ENCODE data around the gene DNAJC5.

DNAJC5 gene

DNA sequence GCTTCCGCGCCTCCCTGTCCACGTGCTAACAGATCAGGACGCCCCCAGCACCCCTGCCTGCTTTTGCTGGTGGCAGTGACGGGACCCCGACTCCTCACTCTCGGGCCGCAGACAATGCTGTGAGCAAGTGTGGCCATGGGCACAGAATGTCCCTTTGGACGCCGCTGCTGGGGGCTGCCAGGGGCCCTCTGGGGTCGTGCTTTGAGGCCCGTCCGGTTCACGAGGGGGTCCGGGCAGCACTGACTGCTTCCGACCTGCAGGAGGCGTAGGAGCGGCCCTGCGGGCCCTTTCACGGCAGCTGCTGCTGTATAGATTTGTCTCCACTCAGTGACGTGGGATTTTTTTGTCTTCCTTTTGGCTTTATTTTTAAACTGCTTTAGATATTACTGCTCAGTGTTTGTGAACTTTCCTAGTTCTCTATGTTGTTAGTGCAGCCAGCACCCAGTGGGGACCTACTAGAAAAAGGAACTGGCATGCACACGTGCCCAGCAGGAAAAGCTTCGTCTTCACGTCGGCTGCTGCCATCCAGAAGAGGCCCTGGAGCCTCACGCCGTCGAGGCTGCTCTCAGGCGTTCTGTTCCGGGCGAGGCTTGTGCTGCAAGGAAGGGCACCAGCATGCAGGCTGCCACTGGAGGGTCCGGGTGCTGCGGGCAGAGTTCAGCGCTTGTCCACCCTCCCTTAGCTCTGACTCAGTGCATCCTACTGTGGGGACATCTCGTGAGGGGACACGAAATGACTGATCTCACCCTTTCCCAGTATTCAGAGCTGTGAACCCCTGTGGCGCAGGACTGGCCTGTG lies 39.5 kb downstream of the DNAJC5 start:
- FAIRE-seq = no peak
- DNase-seq (ENCODE audit: extremely low spot score, insufficient read length, low read depth) = no peak

DNA sequence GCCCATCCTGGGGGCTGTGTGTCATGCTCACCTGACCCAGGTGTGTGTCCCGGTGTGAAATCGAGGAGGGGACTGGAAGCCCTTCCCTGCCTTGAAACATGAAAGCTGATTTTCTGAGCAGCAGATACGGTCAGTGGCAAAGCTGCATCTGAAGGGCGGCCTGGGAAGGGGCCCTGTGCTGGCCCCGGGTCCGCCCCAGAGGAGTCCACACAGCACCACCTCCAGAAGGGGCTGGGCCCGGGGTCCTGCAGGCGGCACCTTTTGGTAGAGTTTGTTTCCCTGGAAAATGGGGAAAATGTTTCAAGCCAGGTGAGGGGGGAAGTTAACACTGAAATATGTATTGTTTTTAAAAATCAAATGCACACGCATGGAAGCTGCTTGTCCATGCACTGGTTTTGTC lies 40.5 kb downstream of the DNAJC5 start:
- FAIRE-seq (no peak), DNase-seq (ENCODE audit: extremely low spot score, insufficient read length, low read depth) (no peak)

DNA sequence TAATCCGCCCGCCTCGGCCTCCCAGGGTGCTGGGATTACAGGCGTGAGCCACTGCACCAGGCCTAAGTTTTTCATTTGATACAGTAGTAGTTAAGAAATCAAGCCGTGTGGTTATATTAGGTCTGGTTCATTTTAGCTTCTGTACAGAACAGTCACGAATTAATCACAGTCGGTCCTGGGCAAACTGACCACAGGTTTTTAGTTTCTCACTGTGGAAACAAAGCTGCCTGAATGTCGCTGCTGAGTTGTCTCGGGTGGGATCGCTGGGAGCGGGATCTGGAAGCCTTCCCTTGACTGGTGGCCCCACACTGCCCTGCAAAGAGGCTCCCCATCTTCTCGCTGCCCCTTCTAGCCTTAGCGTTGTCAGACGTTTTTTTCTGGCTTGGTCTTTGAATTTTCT lies 42.7 kb downstream of the DNAJC5 start:
- FAIRE-seq (no peak), DNase-seq (ENCODE audit: extremely low spot score, insufficient read length, low read depth) (no peak)

DNA sequence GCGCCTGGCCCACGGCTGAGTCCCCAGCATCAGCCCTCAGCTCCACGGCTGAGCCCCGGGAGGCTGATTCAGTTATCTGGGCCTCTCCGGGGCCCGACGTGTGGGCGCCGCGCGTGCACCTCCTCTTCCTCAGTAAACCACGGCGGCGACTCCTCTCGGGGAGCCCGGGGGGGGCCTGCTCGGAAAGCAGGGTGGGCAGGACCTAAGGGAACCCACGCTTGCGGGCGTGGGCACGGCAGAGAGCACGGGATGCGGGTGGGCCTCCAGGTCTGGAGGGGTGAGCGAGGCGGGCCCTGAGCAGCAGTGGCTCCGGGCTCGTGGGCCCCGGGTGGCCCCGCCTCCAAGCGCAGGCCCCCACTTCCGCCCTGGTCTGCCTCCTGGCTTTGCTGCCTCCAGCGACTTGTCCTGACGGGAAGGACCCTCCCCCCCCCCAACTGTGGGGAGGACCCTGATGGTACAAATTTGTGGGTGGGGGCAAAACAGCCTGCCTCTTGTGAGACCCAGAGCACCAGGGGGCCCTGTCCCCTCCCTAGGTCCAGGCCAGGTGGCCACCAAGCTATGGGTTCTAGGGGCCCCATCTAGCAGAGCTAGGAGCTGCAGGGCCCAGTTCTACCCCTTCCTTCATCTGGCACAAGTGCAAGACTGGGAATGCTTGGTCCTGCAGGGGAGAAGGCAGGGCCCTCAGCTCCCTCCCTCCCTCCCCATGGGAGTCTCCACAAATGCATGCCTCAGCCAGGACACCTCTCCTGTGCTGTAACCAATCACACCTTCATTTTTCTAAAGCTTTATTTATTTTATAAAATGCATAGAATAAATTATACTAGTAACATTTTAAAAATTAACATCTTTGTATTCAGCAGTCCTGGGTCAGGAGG lies 44.4 kb downstream of the DNAJC5 start:
- DNase-seq (ENCODE audit: extremely low spot score, insufficient read length, low read depth) = no peak
- no peak for FAIRE-seq

DNA sequence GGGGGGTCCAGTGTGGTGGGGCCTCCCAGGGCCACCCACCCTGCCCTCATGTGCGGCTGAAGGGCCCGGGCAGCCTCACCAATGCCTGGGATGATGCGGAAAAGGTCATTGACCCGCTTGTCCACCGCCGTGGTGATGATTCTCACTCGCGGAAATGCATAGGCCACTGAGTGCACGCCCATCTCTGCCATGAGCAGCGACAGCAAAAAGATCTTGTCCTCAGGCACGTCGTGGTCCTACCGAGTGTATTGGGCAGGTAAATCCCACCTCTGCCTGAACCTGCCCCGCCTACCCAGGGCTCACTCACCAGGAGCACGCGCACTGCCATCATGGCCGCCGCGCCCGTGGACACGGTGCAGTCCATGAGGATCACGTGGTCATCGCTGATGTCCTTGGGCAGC lies 45.1 kb downstream of the DNAJC5 start:
- FAIRE-seq (no peak), DNase-seq (ENCODE audit: extremely low spot score, insufficient read length, low read depth) (no peak)

DNA sequence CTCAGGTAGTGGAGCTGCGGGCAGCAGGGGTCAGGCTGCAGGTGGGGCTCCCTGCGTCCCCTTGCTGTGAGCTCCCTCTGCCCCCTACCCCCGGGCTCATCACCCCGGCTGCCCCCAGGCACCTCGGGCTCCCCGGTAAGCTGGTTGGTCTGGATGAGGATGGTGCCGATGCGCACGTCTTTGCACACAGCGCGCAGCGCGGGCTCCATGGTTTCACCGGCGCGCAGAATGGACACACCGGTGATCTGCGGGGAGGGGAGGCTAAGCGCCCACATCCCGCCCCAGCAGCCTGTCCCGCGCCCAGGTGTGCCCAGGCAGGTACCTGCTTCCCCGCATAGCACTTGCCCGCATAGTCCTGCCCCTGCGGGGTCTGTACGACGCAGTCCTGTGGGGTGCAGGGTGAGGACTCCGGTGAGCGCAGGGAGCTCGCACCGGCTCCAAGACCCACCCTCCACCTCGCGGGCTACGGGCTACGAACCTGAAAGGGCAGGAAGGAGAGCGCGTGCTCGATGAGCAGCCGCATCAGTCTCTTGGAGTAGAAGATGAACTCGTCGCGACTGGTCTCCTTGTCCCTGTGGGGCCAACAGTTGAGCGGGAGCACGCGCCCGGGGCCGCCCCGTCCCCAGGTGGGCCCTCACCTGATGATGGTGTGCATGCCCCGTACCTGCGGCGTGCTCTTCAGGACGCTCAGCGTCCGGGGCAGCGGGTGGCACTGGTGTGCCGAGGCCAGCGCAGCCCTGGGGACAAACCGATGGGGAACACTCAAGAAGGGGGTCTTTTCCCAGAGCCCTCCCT lies 45.7 kb downstream of the DNAJC5 start:
- no peak for FAIRE-seq

DNA sequence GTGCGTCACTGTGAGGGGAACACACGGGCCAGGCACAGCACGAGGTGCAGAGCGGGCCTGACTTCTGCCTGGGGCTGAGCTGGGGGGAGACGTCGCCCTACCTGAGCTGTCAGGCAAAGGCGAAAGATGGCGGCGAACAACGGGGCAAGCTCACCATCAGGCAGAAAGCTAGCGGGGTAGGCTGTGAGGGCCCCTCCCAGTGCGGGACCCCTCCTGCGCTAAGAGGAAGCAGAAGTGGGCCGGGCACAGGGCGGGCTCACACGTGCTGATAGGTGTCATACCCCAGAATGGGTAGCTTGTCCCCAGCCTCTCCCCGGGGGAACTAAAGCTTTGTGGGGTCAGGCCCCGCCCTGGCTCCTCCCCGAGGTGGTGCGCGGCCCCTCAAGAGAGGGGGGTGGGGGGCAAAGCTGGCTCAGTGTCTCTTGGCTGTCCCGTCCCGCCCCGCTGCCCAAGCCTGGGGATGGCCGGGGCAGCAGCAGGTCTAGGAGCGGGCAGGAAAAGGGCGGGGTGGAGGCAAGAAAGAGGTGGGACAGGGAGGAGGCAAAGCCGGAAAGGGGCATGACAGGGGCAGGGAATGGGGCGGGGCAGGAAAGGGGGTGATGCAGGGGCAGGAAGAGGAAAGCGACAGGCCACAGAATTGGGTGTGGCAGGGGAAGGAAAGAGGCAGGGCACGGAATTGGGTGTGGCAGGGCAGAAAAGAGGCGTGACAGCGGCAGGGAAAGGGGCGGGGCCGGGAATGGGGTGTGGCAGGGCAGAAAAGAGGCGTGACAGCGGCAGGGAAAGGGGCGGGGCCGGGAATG lies 46.6 kb downstream of the DNAJC5 start:
- FAIRE-seq = peak; percentile 71
- DNase-seq (ENCODE audit: extremely low spot score, insufficient read length, low read depth) = peak; percentile 58

More for the DNA sequence above, 45.7 kb downstream of the DNAJC5 start:
- DNase-seq (ENCODE audit: extremely low spot score, insufficient read length, low read depth) = no peak

DNA sequence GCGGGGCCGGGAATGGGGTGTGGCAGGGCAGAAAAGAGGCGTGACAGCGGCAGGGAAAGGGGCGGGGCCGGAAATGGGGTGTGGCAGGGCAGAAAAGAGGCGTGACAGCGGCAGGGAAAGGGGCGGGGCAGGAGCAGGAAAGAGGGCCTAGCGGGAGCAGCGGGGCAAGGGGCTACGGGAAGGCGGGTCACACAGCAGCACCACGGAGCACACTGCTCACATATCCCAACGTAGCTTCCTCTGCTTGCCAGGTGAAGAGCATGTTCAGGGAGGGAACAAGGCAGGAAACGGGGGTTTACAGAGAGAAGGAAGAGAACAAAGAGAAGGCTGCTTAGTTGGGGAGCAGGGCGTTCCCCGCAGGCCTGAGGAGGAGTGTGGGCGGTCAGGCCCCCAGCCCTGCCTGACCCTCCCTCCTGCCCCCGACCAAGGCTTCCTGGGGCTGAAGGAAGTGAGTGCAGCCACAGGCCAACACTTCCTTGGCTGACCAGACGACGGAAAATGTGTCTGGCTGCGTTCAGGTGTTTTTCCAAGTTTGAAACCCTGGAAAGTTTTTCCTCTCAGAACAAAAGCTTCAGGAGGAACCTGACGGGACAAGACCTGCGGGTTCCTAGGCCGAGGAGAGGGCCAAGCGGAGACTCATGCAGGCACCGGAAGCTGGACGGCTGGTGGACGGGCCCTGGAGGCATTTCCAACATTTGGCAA lies 47.5 kb downstream of the DNAJC5 start:
- peak; percentile 80 for FAIRE-seq
- DNase-seq (ENCODE audit: extremely low spot score, insufficient read length, low read depth) = peak; percentile 44

DNA sequence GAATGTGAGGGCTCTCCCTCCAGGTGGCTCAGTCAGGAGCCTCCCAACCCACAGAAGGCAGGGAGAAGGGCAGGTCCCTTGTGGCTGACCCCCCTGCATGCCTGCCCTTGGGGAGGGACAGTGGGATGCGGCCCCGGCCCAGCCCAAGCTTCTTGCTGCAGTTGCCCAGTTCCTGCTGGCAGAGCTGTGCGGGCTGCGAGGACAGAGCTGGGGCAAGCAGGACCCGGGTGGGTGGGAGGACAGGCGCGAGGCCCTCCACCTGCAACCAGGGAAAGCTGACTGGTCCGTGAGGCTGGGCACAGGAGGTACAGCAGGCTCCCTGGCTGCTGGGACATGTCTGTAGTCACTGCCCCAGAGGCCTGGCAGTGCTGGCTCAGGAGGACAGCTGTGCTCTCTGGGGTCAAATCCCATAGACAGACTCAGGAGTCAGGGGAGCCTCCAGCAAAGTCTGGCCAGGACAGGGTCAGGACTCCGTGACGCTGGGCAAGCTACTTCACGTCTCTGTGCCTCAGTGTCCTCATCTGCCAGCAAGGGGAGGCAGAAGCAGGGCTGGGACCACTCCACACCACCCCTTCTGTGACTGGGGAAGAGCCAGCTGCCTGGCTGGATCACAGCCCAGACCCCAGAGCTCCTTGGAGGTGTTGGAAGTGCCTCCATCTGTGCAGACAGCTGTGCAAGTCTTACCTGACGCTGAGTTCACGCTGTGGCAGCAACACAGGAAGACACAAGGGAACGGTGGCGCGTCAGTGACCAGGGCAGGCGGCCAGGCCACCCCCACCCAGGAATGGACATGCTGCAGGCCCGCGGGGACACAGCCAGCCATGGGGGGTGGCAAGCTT lies 48.3 kb downstream of the DNAJC5 start:
- DNase-seq (ENCODE audit: extremely low spot score, insufficient read length, low read depth) = no peak
- no peak for FAIRE-seq

DNA sequence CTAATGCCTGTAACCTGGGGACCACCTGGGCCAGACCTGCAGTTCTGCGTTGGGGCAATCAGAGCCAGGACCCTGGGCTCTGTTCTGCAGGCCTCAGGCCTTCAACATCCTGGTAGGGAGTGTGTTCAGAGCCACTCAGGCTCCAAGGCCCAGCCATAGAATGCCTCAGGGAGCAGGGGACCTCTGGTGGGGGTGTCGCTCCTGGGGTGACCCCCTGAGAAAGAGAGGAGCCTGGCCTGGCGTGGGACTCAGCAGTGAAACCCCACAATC lies 48.8 kb downstream of the DNAJC5 start:
- no peak for FAIRE-seq
- no peak for DNase-seq (ENCODE audit: extremely low spot score, insufficient read length, low read depth)

DNA sequence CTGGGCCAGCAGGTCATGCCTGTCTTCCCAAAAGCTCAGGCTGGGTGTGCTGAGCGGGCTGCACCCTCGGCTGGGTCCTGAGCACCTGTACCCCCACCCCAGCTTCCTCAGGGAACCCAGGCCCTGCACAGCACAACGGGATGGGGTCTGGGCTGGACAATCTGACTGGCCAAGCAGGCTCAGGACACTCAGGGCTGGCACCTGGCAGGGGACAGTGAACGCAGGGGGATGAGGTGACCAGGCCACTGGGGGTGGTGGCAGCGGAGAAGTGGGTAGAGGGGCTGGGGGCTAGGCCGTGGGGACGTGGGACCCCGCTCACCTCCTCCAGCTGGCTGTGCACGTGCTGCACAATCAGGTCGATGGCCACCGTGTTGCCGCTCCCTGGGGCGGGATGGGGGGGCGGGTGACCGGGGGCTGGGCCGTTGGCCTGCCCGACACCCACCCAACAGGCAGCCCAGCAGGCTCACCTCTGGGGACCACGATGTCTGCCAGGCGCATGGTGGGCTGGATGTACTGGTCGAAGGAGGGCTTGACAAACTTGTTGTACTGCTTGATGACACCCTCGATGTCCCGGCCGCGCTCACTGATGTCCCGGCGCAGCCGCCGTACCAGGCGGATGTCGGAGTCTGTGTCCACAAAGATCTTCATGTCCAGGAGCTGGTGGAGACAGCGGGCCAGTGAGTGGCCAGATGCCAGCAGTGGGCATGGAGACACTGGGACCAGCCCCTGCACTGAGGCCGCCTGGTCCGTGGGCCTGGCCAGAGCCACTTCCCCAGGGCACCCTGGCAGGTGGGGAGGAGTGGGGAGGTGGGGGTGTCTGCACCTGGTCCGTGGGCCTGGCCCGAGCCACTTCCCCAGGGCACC lies 49.4 kb downstream of the DNAJC5 start:
- no peak for FAIRE-seq
- DNase-seq (ENCODE audit: extremely low spot score, insufficient read length, low read depth) = no peak

DNA sequence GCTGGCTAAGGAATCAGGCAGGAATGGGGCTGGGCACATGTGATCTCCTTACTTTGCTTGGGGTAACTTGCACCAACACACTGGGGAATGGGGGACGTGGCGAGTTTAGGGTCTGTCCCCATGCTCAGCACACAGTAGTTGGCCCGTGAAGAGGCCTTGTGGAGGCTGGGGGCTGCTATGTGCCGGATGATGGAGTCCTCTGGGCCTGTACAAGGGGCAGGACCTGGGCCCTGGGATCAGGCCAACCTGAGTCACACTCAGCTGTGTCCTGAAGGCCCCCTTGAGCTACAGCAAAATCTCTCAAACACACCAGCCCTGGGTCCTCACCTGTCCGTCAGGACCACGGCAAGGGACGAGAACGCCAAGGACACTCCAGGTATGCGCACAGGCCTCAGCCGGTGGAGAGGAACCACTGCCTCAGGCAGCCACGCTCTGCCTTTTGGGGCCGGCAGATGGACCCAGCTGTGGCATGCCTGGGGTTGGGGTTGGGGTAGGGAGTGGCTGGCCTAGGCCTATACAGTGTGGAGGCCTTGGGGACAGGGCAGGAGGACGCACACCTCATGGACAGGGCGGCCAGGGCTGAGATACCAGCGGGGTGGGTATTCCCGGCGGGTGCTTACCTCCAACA lies 50.2 kb downstream of the DNAJC5 start:
- DNase-seq (ENCODE audit: extremely low spot score, insufficient read length, low read depth) (no peak), FAIRE-seq (no peak)

DNA sequence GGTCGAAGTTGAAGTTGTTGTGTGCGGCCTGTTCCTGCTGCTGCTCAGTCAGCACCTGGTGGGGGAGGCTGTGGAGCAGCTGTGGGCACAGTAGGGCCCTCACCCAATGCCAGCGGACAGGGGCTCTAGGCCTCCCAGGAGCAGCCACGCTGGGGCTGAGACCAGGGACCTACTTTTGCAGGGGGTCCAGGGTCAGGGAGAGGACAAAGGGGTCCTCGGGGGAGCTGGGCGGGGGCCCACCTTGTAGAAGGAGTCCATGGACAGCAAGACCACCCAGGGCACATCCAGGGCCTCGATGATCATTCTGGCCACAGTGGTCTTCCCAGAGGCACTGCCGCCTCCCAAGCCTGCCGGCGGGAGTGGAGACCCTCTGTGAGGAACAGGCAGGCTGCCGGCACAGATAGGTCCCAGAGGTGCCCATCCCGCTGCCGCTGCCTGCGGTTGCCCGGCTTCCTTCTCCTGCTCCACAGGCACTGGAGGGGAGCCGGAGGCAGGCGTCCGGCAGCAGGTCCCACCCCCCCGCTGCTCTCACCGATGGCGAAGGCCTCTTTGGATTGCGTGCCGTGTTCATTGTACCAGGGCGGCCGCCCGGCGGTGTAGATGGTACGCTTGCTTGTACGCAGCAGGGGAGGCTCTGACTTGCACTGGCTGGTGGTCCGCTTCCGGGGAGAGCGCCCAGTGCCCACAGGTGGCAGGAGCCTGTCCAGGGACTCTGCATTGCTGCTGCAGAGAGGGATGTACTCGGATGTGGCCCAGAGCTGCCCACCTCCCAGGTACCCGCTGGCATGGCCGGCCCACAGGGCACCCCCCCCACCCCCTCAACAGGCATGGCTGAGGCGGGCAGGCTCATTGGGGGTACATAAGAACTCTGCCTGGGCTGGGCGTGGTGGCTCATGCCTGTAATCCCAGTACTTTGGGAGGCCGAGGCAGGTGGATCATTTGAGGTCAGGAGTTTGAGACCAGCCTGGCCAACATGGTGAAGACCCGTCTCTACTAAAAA lies 51.3 kb downstream of the DNAJC5 start:
- FAIRE-seq = no peak
- no peak for DNase-seq (ENCODE audit: extremely low spot score, insufficient read length, low read depth)

DNA sequence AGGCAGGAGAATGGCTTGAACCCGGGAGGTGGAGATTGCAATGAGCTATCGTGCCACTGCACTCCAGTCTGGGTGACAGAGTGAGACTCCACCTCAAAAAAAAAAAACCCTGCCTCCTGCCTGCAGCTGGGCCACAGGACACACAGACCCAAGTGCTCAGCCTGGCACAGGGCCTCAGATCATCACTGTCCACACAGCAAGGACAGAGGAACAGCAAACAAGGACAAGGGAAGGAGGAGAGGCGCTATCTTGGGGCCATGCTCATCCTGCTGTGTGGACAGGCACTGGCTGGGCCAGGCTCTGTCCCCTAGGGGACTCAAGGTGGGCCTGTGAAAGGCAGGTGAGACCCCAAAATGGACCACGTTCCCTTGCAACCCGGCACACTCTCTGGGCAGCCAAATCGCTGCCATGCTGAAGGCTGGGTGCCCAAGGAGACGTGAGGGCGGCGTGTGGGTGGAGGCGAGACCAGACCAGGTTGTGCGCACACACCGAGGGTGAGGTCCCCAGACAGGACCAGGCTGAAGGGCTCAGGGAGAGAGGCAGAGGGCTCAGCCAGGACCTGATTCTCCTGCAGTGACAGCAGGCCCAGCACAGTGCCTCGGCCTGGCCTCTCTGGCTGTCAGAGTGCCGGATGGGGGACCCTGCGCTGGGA lies 52.2 kb downstream of the DNAJC5 start:
- DNase-seq (ENCODE audit: extremely low spot score, insufficient read length, low read depth) = no peak

DNA sequence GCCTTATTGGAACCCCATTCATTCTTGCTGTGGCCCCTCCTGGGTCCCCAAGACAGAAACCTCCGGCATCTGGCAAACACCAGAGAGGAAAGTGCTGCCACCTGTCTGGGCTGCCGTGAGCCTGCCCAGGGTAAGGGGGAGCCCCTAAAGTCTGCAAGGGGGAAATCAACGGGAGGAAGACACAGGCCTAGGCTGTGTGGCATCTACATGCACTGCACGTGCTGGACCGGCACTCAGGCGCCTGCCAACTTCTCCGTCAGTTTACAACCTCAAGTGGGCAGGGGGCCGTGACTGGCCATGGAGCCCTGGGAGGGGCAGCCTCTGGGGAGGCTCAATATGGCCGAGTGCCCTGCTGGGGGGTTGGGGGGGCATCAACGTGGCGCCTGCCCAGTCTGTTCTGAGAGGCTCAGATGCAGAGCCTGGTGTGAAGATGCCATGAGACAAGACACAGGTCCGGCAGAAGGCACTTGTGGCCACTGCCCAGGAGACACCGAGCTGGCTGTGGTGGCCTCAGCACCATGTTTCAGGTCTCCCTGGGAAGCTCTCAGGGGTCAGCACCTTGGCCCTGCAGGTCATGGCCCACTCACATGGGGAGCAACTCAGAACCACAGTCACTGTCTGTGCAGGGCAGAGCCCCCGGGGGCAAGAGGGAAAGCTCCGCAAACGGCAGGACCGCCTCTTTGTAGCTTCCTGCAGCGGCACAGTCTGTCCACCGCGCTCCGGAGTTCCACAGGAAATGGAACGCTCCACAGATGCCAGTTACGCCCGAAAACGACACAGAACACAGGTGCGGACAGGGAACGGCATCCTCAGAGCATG lies 52.9 kb downstream of the DNAJC5 start:
- DNase-seq (ENCODE audit: extremely low spot score, insufficient read length, low read depth) = no peak
- no peak for FAIRE-seq

More for the DNA sequence above, 52.2 kb downstream of the DNAJC5 start:
- FAIRE-seq = no peak
